GM23338 (cell line): ENCODE results near the gene ATXN7L2. TPM values are rescaled to one million over a fixed set of nuclear protein-coding genes. Genes with fewer than 3 reads are reported as not detected.

Experiments
- ATAC-seq: fragments of 200-7000 bp; cut with Tn5 transposase; 3 replicates; pipeline ENCODE4 v1.9.1; 2020
- DNase-seq: peaks from one replicate; pipeline ENCODE4 v3.0.0-alpha.2; 2015; ENCODE audit warnings: low spot score
- H2AFZ ChIP-seq: fragments of 200-600 bp; sonication (generic); 2 replicates; pipeline ENCODE4 v1.8.0; 2016; ENCODE audit warnings: antibody characterized with exemption, mild to moderate bottlenecking, moderate library complexity
- H3F3A ChIP-seq: fragments of 200-600 bp; sonication (generic); replicated peaks from 2 replicates; pipeline ENCODE4 v1.8.0; 2017; ENCODE audit warnings: antibody characterized with exemption, mixed run types, low read depth
- H3K27ac ChIP-seq: fragments of 200-600 bp; sonication (generic); 2 replicates; pipeline ENCODE4 v1.6.1; 2016; ENCODE audit warnings: low read depth
- H3K27me3 ChIP-seq: fragments of 200-600 bp; sonication (generic); 2 replicates; pipeline ENCODE4 v1.8.0; 2016; ENCODE audit warnings: mild to moderate bottlenecking, mixed run types, moderate library complexity; ENCODE audit not compliant: insufficient read depth
- H3K36me3 ChIP-seq: fragments of 200-600 bp; sonication (generic); 2 replicates; pipeline ENCODE4 v1.8.0; 2016; ENCODE audit warnings: mild to moderate bottlenecking; ENCODE audit not compliant: insufficient read depth
- H3K4me1 ChIP-seq: fragments of 200-600 bp; sonication (generic); 2 replicates; pipeline ENCODE4 v1.8.0; 2016; ENCODE audit warnings: mild to moderate bottlenecking, moderate library complexity; ENCODE audit not compliant: insufficient read depth
- H3K4me2 ChIP-seq: fragments of 200-600 bp; sonication (generic); 2 replicates; pipeline ENCODE4 v1.7.1; 2017; ENCODE audit warnings: mixed run types
- H3K4me3 ChIP-seq: fragments of 200-600 bp; sonication (generic); 2 replicates; pipeline ENCODE4 v1.6.1; 2016; ENCODE audit warnings: mixed run types
- H3K79me2 ChIP-seq: fragments of 200-600 bp; sonication (generic); replicated peaks from 2 replicates; pipeline ENCODE4 v1.8.0; 2017; ENCODE audit warnings: mild to moderate bottlenecking; ENCODE audit not compliant: insufficient read depth
- H3K9me2 ChIP-seq: fragments of 200-600 bp; sonication (generic); 2 replicates; pipeline ENCODE4 v1.8.0; 2017; ENCODE audit not compliant: insufficient read depth
- H4K20me1 ChIP-seq: fragments of 200-600 bp; sonication (generic); replicated peaks from 2 replicates; pipeline ENCODE4 v1.8.0; 2017; ENCODE audit warnings: mild to moderate bottlenecking; ENCODE audit not compliant: insufficient read depth
- H3K27ac Mint-ChIP-seq: 2 replicates; pipeline ENCODE4 v1.8.0; 2020; ENCODE audit warnings: inconsistent platforms, mild to moderate bottlenecking, moderate library complexity, mixed read lengths
- H3K27me3 Mint-ChIP-seq: 3 replicates; pipeline ENCODE4 v1.8.0; 2022; ENCODE audit warnings: low read depth, mild to moderate bottlenecking, moderate library complexity, mixed read lengths, inconsistent platforms; ENCODE audit not compliant: insufficient read depth, poor library complexity
- H3K36me3 Mint-ChIP-seq: 3 replicates; pipeline ENCODE4 v1.8.0; 2021; ENCODE audit warnings: low read depth, mild to moderate bottlenecking, inconsistent platforms, moderate library complexity, mixed read lengths
- H3K4me1 Mint-ChIP-seq: 3 replicates; pipeline ENCODE4 v1.8.0; 2020; ENCODE audit warnings: mild to moderate bottlenecking, inconsistent platforms, mixed read lengths
- H3K4me3 Mint-ChIP-seq: 3 replicates; pipeline ENCODE4 v1.8.0; 2021; ENCODE audit warnings: moderate library complexity, mild to moderate bottlenecking, inconsistent platforms, mixed read lengths
- H3K9me3 Mint-ChIP-seq: 3 replicates; pipeline ENCODE4 v1.8.0; 2020; ENCODE audit warnings: moderate library complexity, mild to moderate bottlenecking, inconsistent platforms, mixed read lengths
- CREB1 ChIP-seq: fragments of 250-450 bp; sonication (Bioruptor Pico); IDR thresholded peaks from 2 replicates; pipeline ENCODE4 v1.5.0; 2020; ENCODE audit warnings: low read depth, mild to moderate bottlenecking, moderate library complexity
- CTCF ChIP-seq, 2 experiments: fragments of 200-600 bp in 1 of 2; sonication (generic) in 1 of 2; conservative IDR thresholded peaks; 2 replicates each; pipeline versions ENCODE4 v1.5.1 to v1.6.1; 2016 to 2017; ENCODE audit warnings: antibody characterized with exemption in 2 of 2, low read depth in 2 of 2, mild to moderate bottlenecking in 2 of 2, moderate library complexity in 1 of 2
- ETS1 ChIP-seq: IDR thresholded peaks from 2 replicates; pipeline ENCODE4 v1.6.1; 2016; ENCODE audit warnings: antibody characterized with exemption
- EZH2 ChIP-seq: fragments of 200-600 bp; sonication (generic); IDR thresholded peaks from one replicate; pipeline ENCODE4 v1.8.0; 2017; ENCODE audit warnings: antibody characterized with exemption, mild to moderate bottlenecking, low read depth; ENCODE audit not compliant: unreplicated experiment
- EZH2phosphoT487 ChIP-seq: fragments of 200-600 bp; sonication (generic); IDR thresholded peaks from one replicate; pipeline ENCODE4 v1.8.1; 2018; ENCODE audit warnings: antibody characterized with exemption; ENCODE audit not compliant: unreplicated experiment
- JUNB ChIP-seq: IDR thresholded peaks from one replicate; pipeline ENCODE4 v1.6.1; 2016; ENCODE audit warnings: antibody characterized with exemption; ENCODE audit not compliant: unreplicated experiment
- NANOG ChIP-seq: IDR thresholded peaks from 2 replicates; pipeline ENCODE4 v1.6.1; 2016; ENCODE audit warnings: antibody characterized with exemption, borderline replicate concordance
- POLR2AphosphoS5 ChIP-seq: IDR thresholded peaks from 2 replicates; pipeline ENCODE4 v1.6.1; 2016; ENCODE audit warnings: antibody characterized with exemption, low read depth
- ZNF114 ChIP-seq: fragments of 250-450 bp; sonication (Bioruptor Pico); IDR thresholded peaks from 2 replicates; pipeline ENCODE4 v1.5.0; 2020; ENCODE audit warnings: mild to moderate bottlenecking, moderate library complexity
- ZNF331 ChIP-seq: fragments of 250-450 bp; sonication (Bioruptor Pico); IDR thresholded peaks from 2 replicates; pipeline ENCODE4 v1.5.0; 2020; ENCODE audit warnings: low read depth, mild to moderate bottlenecking, moderate library complexity
- polyA plus RNA-seq: library from polyadenylated mRNA; unstranded; fragments of >200 nt; fragmentation: Nextera tagmentation; extraction: Ambion mirVana; gene quantifications from 2 replicates; pipeline ENCODE4 v1.2.1, GENCODE V29; 2016
- total RNA-seq: library from RNA; depleted of rRNA; stranded (reverse); fragments of >200 nt; shearing (Covaris generic); gene quantifications from 2 replicates; pipeline ENCODE4 v1.2.3, GENCODE V29; 2014
- TF ChIP-seq, protein P1 (sequence below): IDR thresholded peaks from one replicate; pipeline ENCODE4 v1.6.1; 2018; ENCODE audit warnings: antibody characterized with exemption; ENCODE audit not compliant: unreplicated experiment

ATXN7L2 gene
- total and polyA plus RNA-seq, 2 experiments from 2014 or later = 8.0 to 9.9 TPM

DNA sequence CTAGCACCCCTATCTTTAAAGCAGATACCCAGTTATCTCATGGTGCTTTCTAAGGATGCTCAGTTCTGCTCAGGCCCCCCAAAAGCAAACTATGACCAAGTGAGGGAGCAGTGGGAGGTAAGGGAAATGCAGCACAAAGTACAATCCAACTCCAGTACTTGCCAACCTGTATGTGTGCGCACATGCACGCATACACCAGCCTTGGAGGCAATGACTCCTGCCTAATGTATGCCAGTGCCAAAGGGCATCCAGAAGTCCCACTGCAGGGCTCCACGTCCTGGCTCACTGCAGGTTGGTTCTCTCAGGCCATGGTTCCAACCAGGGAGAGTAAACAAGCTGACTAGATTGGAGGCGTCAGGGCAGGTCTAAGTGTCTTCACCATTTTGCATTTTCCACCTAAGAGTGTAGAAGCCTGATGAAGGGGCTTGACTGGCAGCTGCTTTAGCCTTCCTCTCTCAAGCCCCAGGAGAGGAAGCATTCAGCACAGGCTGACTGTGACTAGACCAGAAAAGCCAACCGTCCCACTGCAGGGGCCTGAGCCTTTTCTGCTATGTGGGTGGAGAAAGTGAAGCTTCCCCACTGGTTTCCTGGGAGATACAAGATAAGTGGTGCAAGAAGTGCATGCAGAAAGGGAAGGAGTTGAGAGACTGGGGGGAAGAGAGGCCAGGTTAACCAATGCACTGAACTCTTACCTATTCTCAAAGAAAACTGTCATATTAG, 18.1 kb downstream of the ATXN7L2 start:
- no peaks in the 10 kb centered on the region for H4K20me1 ChIP-seq
- no peak overlapping the region for H3K27ac ChIP-seq
- no peak for DNase-seq
- no peak overlapping the region for H3K4me2 ChIP-seq
- no peaks in the 10 kb centered on the region for H3F3A ChIP-seq
- H3K36me3 Mint-ChIP-seq = peaks cover 2% of the 10 kb centered on the region; the same call in 1 of the 3 replicates
- ATAC-seq = no peak
- peaks cover 28% of the 10 kb centered on the region for H3K4me1 Mint-ChIP-seq
- peaks cover 16% of the 10 kb centered on the region for H3K4me1 ChIP-seq
- H3K4me3 ChIP-seq = no peak overlapping the region
- no peaks in the 10 kb centered on the region for H3K27me3 ChIP-seq
- no peaks in the 10 kb centered on the region for H3K9me3 Mint-ChIP-seq
- no peaks in the 10 kb centered on the region for H3K36me3 ChIP-seq
- no peak overlapping the region for H2AFZ ChIP-seq
- H3K9me2 ChIP-seq = no peaks in the 10 kb centered on the region; the same call in 1 of the 2 replicates
- peaks cover 10% of the 10 kb centered on the region for H3K27me3 Mint-ChIP-seq
- H3K79me2 ChIP-seq = no peaks in the 10 kb centered on the region
- no peak overlapping the region for H3K4me3 Mint-ChIP-seq
- TF ChIP-seq POLR2AphosphoS5 (no peak), CREB1 (no peak), ETS1 (no peak), EZH2 (no peak), NANOG (no peak), CTCF (conservative IDR thresholded peaks at IDR 0.05; ENCODE audit: low read depth in 2 of 2) (no peak), ZNF114 (CRISPR knock-in tag) (no peak)
- H3K27ac Mint-ChIP-seq = no peak overlapping the region

- no peak for DNase-seq
- Histone ChIP-seq H3K27ac (no peak overlapping the region), H2AFZ (no peak overlapping the region), H4K20me1 (no peaks in the 10 kb centered on the region), H3K36me3 (no peaks in the 10 kb centered on the region), H3F3A (no peaks in the 10 kb centered on the region), H3K79me2 (no peaks in the 10 kb centered on the region), H3K4me1 (peaks cover 16% of the 10 kb centered on the region), H3K27me3 (no peaks in the 10 kb centered on the region), H3K4me2 (0 out of 2 replicates have a peak overlapping the region, but pooled peaks have one; percentile 12), H3K4me3 (no peak overlapping the region), H3K9me2 (no peaks in the 10 kb centered on the region; the same call in 1 of the 2 replicates)
- H3K9me3 Mint-ChIP-seq = no peaks in the 10 kb centered on the region
- TF ChIP-seq JUNB = no peak
- no peak for TF ChIP-seq ZNF331 (CRISPR knock-in tag)
- TF ChIP-seq NANOG = no peak
- TF ChIP-seq, protein P1, sequence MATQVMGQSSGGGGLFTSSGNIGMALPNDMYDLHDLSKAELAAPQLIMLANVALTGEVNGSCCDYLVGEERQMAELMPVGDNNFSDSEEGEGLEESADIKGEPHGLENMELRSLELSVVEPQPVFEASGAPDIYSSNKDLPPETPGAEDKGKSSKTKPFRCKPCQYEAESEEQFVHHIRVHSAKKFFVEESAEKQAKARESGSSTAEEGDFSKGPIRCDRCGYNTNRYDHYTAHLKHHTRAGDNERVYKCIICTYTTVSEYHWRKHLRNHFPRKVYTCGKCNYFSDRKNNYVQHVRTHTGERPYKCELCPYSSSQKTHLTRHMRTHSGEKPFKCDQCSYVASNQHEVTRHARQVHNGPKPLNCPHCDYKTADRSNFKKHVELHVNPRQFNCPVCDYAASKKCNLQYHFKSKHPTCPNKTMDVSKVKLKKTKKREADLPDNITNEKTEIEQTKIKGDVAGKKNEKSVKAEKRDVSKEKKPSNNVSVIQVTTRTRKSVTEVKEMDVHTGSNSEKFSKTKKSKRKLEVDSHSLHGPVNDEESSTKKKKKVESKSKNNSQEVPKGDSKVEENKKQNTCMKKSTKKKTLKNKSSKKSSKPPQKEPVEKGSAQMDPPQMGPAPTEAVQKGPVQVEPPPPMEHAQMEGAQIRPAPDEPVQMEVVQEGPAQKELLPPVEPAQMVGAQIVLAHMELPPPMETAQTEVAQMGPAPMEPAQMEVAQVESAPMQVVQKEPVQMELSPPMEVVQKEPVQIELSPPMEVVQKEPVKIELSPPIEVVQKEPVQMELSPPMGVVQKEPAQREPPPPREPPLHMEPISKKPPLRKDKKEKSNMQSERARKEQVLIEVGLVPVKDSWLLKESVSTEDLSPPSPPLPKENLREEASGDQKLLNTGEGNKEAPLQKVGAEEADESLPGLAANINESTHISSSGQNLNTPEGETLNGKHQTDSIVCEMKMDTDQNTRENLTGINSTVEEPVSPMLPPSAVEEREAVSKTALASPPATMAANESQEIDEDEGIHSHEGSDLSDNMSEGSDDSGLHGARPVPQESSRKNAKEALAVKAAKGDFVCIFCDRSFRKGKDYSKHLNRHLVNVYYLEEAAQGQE = no peak
- TF ChIP-seq ETS1 = no peak
- TF ChIP-seq EZH2 = no peak
- no peak for TF ChIP-seq CREB1
- no peak for TF ChIP-seq CTCF (conservative IDR thresholded peaks at IDR 0.05; ENCODE audit: low read depth in 2 of 2)
- TF ChIP-seq POLR2AphosphoS5 = no peak
- no peak for TF ChIP-seq EZH2phosphoT487
- peaks cover 9% of the 10 kb centered on the region for H3K27me3 Mint-ChIP-seq
- no peak for ATAC-seq
- H3K27ac Mint-ChIP-seq = no peak overlapping the region
- H3K4me1 Mint-ChIP-seq = peaks cover 27% of the 10 kb centered on the region
- H3K36me3 Mint-ChIP-seq = peaks cover 2% of the 10 kb centered on the region; the same call in 1 of the 3 replicates
- no peak overlapping the region for H3K4me3 Mint-ChIP-seq
Measured at GRCh38 chr1:109502364-109502851, 18.7 kb downstream of the ATXN7L2 start.
